Measurements from ENCODE around the gene OR52D1. TPM values are rescaled to one million over a fixed set of nuclear protein-coding genes. Genes with fewer than 3 reads are reported as not detected.

Gene OR52D1
- total RNA-seq = not detected
- polyA plus RNA-seq (2013, experiment 1 of 2) = not detected
- not detected for polyA plus RNA-seq (2013, experiment 2 of 2)
- long read RNA-seq, experiment 1 = 0 reads
- long read RNA-seq, experiment 2 = 0 reads
- long read RNA-seq, experiment 3 = 0 reads
- long read RNA-seq, experiment 4 = 0 reads

DNA sequence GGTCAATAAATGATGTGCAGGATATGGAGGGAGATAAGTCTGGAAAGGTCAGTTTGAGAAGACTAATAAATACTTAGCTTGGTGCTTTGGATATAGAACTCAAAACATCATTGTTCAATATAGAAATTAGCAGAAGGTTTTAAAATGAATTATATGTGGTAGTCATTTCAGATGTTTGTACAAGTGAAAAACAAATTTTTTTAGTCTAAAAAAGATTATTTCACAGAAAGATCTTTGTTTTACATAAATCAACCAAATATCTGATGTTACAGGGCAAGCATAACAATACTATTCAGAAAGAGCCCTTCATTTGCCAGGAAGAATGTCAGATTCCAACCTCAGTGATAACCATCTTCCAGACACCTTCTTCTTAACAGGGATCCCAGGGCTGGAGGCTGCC lies at the start of gene OR52D1:
TSS of gene OR52D1 (plus strand) at position 301 of the 400 bp plus-strand sequence. CDS start at position 323, 22 bp downstream.
- Mint-ChIP-seq H3K36me3 (ENCODE audit: low read depth) (no peaks in the 10 kb centered on the region), H3K9me3 (no peaks in the 10 kb centered on the region), H3K4me3 (no peak within 1 kb of the TSS), H3K27ac (no peak within 1 kb of the TSS), H3K27me3 (ENCODE audit: insufficient read depth) (no peaks in the 10 kb centered on the region), H3K4me1 (no peaks in the 10 kb centered on the region)
- Histone ChIP-seq H3K36me3 (ENCODE audit: control insufficient read depth, insufficient read depth, low read length) (no peaks in the 10 kb centered on the region), H3K4me3 (ENCODE audit: low read length) (no peak within 1 kb of the TSS), H3K27ac (ENCODE audit: low read depth, low read length) (no peak within 1 kb of the TSS), H3K9ac (ENCODE audit: extremely low read depth, low read length, poor library complexity, severe bottlenecking) (no peak within 1 kb of the TSS), H3K27me3 (ENCODE audit: control insufficient read depth, insufficient read depth, low read length, poor library complexity, severe bottlenecking) (no peaks in the 10 kb centered on the region), H3K9me3 (ENCODE audit: control insufficient read depth, low read length) (no peaks in the 10 kb centered on the region), H3K4me1 (ENCODE audit: control insufficient read depth, insufficient read depth, low read length) (no peaks in the 10 kb centered on the region)
- TF ChIP-seq, protein P1, sequence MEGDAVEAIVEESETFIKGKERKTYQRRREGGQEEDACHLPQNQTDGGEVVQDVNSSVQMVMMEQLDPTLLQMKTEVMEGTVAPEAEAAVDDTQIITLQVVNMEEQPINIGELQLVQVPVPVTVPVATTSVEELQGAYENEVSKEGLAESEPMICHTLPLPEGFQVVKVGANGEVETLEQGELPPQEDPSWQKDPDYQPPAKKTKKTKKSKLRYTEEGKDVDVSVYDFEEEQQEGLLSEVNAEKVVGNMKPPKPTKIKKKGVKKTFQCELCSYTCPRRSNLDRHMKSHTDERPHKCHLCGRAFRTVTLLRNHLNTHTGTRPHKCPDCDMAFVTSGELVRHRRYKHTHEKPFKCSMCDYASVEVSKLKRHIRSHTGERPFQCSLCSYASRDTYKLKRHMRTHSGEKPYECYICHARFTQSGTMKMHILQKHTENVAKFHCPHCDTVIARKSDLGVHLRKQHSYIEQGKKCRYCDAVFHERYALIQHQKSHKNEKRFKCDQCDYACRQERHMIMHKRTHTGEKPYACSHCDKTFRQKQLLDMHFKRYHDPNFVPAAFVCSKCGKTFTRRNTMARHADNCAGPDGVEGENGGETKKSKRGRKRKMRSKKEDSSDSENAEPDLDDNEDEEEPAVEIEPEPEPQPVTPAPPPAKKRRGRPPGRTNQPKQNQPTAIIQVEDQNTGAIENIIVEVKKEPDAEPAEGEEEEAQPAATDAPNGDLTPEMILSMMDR (conservative IDR thresholded peaks at IDR 0.05) = no peak
- no peak for DNase-seq

DNA sequence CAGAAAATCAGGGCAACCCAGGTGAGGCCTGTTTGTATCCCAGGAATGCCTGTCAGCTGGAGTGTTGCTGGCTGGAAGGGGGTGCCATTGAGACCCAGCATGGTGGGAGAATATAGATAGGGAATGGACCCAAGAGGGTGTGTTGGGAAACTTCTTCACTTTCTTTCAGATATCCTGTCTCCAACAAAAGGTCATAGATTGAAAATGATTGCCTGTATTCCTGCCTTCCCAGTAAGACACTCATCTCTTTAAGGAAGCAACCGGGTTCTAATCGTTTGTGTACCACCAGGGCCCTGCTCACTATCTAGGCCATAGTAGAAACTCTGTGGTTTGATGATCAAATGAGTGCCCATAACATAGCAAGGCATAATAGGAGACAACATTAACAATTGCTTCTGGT lies 47.1 kb upstream of the OR52D1 start, which contains the start of gene OR51I1:
TSS of gene OR51I1 (minus strand) at position 101 of the 400 bp plus-strand sequence. CDS start at position 101, 0 bp downstream.
- Histone ChIP-seq H3K4me1 (ENCODE audit: control insufficient read depth, insufficient read depth, low read length) (no peaks in the 10 kb centered on the region), H3K27ac (ENCODE audit: low read depth, low read length) (no peak within 1 kb of the TSS), H3K27me3 (ENCODE audit: control insufficient read depth, insufficient read depth, low read length, poor library complexity, severe bottlenecking) (peaks cover 7% of the 10 kb centered on the region), H3K9ac (ENCODE audit: extremely low read depth, low read length, poor library complexity, severe bottlenecking) (no peak within 1 kb of the TSS), H3K4me3 (ENCODE audit: low read length) (no peak within 1 kb of the TSS), H3K9me3 (ENCODE audit: control insufficient read depth, low read length) (no peaks in the 10 kb centered on the region), H3K36me3 (ENCODE audit: control insufficient read depth, insufficient read depth, low read length) (no peaks in the 10 kb centered on the region)
- Mint-ChIP-seq H3K36me3 (ENCODE audit: low read depth) (no peaks in the 10 kb centered on the region), H3K27ac (no peak within 1 kb of the TSS), H3K9me3 (no peaks in the 10 kb centered on the region), H3K4me1 (peaks cover 29% of the 10 kb centered on the region), H3K27me3 (ENCODE audit: insufficient read depth) (no peaks in the 10 kb centered on the region), H3K4me3 (no peak within 1 kb of the TSS)
- 58% methylated on average over 2 of the region's 2 CpGs; no CpG with 5 or more reads in 1 of the 2 experiments for WGBS, 2 experiments (ENCODE audit: insufficient coverage in 1 of 2, insufficient read length in 1 of 2)
- no peak for DNase-seq
- TF ChIP-seq, protein P1 (conservative IDR thresholded peaks at IDR 0.05) = no peak

DNA sequence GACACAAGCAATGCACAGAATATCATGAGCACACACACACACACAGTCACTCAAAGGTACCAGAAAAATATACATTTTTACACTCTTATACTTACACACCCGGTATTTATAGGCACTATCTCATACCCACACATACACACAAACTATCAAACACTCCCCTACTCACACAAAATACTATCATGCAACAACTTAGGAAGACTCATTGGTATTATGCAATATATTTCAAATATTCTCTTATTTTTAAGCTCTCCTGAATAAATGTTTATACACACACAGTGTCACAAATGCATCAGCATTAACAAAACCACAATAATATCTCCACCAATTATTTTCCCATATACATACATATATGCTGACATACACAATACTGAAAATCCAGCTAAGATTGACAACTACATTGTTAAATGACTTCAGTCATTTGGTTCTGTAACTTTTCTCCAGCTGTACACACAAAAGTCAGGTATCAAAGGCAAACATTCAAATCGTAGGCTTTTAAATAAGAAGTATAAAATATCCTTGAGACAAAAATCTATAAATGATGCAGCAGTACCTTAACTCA lies 44.6 kb upstream of the OR52D1 start:
- H3K27ac ChIP-seq (ENCODE audit: low read depth, low read length) = no peak overlapping the region
- H3K27me3 Mint-ChIP-seq (ENCODE audit: insufficient read depth) = no peaks in the 10 kb centered on the region
- no peak overlapping the region for H3K4me3 ChIP-seq (ENCODE audit: low read length)
- no peak overlapping the region for H3K27ac Mint-ChIP-seq
- no peaks in the 10 kb centered on the region for H3K36me3 ChIP-seq (ENCODE audit: control insufficient read depth, insufficient read depth, low read length)
- no peaks in the 10 kb centered on the region for H3K9me3 ChIP-seq (ENCODE audit: control insufficient read depth, low read length)
- no peak overlapping the region for H3K9ac ChIP-seq (ENCODE audit: extremely low read depth, low read length, poor library complexity, severe bottlenecking)
- TF ChIP-seq, protein P1 (conservative IDR thresholded peaks at IDR 0.05) = no peak
- H3K4me1 ChIP-seq (ENCODE audit: control insufficient read depth, insufficient read depth, low read length) = no peaks in the 10 kb centered on the region
- H3K36me3 Mint-ChIP-seq (ENCODE audit: low read depth) = no peaks in the 10 kb centered on the region
- no peaks in the 10 kb centered on the region for H3K9me3 Mint-ChIP-seq
- peaks cover 9% of the 10 kb centered on the region for H3K4me1 Mint-ChIP-seq
- peaks cover 7% of the 10 kb centered on the region for H3K27me3 ChIP-seq (ENCODE audit: control insufficient read depth, insufficient read depth, low read length, poor library complexity, severe bottlenecking)
- WGBS, 2 experiments (ENCODE audit: insufficient coverage in 1 of 2, insufficient read length in 1 of 2) = 80 to 82% methylated on average over 1 to 2 of the region's 2 CpGs
- H3K4me3 Mint-ChIP-seq = no peak overlapping the region
- DNase-seq = no peak
